NCI-H1105 treated with DMSO at 0.1 percent for 48 hours (cell line): ENCODE results near the gene ITGA4.
A peak's percentile ranks its signal among the peaks of the same experiment; 100 is the strongest.

Source experiments
- DNase-seq: peaks from one replicate; lab custom pipeline; 2025; lab: John Stamatoyannopoulos, UW

The ITGA4 gene

DNA sequence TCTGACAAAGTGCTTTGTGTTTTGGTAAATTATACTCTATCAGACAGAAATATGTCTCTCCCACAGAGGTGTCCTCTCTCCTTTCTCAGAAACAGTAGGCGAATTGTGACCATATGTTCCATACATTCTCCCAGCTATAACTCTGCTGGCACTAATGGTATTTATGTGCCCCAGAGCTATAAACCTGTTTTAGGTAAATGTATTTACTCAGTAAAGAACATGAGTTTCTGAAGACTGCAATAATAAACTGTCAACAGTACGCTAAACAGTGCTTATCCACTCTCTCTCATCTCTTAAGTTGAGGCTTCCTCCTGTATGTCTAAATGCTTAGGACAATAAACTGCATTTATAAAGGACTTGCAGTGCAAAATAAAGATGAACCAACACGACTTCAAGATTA is 58.5 kb downstream of the ITGA4 start:
- DNase-seq: no peak

DNA sequence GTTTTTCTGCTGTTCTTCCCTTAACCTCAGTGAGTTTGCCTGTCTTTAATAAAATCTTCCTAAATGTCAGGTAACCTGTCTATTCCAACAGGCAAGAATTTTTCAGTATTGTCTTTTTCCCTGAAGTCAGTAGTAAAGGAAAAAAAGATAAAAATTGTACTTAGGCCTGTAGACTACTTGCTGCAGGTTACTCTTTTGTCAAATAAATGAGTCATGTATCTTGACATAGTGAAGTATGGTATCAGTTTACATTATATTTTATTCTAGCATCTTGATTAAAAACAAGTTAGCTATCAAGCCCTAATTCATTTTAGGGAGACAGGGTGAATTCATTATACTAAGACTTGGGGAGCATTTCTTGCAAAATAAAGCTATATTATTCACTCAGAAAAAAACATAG is 59.8 kb downstream of the ITGA4 start:
- no peak for DNase-seq

DNA sequence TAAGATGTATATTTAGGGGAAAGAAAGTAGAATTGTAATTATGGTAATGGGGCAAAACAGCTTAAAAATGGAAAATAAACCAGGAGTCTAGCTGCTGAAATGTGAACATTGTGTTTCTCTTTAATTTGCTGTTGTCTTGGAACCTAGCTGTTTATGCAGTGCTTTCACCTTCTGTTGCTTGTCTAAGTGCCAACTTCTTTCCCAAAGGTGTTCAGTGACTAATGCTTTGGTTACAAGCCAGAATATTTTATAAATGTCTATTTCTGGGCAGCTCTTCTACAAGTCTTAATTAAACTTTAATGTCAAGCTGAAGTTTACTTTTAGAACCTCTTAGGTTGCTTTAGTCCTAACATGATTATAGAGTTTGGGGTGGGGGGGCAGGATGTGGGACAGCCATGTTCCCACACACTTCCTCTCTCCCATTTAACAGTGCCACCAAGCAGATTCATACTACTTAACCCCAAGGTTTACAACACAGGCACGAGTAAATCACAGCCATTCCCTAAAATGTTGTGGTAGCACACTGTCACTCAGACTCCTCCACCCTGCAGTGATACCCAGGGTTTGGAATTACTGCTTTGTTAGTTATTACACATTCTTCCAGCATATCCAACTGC is 60.6 kb downstream of the ITGA4 start:
- DNase-seq: peak; percentile 32

DNA sequence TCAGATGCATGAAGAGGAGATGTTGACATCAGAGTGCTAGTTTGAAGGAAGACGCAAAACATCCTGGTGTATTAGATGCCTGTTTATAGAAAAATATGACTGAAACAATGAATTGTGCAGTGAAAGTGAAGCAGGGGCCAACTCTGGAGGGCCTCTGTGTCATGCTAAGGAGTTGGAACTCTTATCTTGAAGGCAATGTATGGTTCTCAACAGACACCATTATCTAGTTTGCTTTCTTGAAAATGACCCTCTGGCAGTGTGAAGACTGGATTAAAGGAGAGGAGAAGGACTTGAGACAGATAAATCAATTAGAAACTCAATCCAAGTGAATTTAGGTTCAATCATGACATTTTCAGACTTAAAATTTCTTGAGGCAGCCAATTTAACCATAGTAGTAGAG is 63.1 kb downstream of the ITGA4 start:
- no peak for DNase-seq

DNA sequence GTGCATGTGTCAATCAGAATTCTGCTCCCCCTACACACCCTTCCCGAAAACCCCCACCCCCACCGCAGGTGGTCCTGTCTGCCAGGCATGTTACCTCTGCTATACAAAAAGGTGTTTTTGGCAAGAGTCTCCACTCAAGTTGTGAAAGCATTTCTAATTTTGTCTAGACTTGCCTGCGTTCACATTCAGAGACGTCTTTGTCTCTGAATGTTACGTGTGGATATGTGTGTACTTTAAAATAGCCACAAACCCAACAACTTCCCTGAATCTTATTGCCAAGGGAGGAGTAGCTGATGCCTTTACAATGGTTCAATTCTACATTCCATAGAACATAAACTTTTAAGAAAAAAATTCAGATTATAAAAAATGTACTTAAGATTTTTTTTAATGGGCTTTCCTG is 66.6 kb downstream of the ITGA4 start:
- DNase-seq: peak; percentile 80

DNA sequence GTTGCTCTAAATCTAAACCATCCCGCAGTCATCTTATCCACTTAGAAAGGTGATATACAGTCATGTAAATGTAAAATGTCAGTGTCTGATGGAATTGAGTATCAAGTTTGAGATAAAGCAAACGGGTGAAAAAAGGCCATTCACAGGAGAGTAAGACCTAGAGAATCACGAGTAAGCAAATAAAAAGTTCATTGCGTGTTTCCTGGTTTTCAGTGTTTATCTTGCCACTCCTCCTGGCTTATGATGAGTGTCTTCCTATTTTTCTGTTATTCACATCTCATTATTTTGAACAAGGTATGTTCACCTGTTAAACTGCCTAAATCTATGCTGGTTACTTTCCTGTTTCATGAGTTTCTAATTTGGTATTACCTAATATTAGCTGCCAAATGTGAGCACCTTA is 68.8 kb downstream of the ITGA4 start:
- DNase-seq: no peak

DNA sequence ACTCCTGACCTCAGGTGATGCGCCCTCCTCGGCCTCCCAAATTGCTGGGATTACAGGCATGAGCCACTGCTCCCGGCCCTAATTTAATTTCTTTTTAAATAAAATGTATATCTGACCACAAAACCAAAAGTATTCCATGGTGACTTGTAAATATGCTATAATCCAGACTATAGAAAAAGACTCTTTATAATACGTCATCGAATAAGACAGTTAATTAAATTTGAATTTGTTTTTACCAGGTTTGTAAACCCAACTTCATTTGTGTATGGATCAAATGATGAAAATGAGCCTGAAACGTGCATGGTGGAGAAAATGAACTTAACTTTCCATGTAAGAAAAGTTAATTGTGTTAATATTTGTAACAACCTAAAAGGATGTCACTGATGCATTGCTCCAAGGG is 69.9 kb downstream of the ITGA4 start:
- DNase-seq: no peak

DNA sequence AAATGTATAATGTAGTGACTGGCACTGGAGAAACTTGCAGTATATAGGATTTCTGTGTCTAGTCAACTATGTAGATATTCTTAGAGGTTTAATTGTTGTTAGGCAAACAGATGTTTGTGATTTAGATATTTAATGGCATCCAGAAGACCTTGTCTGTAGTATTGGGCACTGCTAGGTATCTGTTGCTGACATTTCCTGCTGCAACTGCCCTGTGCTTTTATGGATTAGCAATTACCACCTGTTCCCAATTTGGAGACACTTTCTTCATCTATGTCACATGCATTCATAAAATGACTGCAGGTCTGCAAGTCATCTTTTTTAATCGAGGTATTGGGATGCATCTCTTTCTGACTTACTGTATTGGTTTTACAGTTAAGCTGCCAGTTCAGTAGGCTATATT is 71.3 kb downstream of the ITGA4 start:
- no peak for DNase-seq

DNA sequence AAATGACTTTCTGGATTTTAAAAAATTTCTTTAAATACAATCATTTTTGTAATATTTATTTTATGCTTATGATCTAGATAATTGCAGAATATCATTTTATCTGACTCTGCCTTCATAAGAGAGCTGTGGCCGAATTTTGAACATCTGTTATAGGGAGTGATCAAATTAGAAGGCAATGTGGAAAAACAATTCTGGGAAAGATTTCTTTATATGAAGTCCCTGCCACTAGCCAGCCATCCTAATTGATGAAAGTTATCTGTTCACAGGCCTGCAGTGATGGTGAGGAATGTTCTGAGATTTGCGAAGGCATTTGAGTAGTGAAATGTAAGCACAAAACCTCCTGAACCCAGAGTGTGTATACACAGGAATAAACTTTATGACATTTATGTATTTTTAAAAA is 79.5 kb downstream of the ITGA4 start:
- DNase-seq: no peak

DNA sequence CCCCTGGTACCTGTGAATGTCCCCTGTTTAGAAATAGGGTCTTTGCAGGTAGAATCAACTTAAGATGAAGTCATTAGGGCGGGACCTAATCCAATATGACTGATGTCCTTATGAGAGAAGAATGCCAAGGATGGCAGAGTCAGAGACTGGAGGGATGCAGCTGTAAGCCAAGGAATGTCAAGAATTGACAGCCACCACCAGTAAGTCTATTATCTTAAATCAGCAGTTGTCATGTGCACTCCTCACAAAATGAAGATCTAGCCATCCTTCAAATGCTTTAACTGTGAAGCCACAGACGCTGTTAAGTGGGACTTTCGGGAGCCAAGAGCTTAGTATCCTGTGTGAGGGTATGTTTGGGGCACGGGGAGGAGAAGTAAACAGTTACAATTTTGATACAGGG is 83.2 kb downstream of the ITGA4 start:
- DNase-seq: no peak

DNA sequence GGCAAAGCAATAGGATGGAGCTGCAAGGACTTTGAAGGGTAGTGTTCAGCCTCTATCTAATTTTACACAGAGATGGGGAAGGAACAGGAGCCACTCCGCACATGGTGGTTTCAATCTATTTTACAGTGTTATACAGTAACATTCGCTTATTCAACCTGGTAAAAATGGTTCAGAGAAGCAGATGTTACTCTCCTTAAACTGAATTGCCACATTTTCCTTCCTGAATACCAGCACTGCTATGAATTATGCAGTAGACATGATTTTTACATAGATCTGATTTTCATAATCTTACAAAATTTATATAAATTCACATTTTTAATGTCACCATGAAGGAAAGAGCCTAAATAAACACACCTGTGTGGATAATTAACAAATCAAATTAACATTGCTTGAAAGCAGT is 85.0 kb downstream of the ITGA4 start:
- DNase-seq: no peak

DNA sequence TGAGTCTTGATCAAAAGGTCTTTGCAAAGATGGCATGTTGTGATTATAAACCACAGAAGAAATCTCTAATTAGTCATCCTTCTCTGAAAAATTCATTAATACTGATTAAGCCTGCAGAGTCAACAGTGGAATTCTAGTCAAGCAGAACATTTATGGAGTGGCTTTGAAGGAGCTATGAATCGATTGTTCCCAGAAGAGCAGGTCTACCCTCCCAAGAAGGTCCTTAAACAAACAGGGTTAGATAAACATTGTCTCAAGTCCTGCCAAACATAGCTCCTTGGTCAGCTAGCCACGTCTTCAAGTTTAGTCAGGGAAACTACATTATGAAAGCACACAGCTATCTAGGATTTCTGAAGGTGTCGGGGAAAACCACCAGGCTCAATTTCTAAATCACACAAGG is 88.9 kb downstream of the ITGA4 start:
- no peak for DNase-seq

DNA sequence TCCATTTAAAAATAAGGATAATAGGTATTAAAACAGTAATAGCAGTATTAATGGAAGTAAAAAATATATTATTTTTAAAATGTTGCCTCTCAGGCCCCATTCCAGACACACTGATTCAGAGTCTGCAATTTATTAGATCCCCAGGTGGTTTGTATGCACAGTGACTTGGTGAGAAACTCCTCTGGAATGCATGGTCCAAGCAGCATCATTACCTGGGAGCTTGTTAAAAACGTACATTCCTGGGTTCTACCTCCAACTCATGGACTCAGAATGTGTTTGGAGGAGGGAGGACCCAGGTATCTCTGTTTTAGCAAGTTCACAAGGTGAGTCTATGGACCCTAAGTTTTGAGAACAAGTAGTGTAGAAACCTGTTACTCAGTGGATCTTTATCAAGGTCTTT is 95.6 kb downstream of the ITGA4 start:
- DNase-seq: no peak

DNA sequence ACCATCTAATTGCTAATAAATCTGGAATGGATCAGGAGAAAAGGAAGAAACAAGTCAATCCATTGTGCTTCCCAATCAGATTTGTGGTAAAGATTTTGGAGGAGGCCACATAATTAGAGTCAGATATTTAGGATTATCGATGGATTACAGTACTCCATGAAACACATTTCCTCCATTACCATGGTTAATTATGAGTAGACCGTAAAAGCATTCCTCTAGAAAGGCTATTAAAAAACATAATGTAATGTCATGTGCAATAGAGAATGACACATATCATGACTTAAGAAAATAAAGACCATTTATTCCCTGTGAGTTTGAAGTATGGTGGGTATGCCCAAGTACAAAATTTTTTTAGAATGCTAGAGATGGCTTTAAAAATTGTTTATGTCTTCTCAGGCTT is 96.1 kb downstream of the ITGA4 start:
- DNase-seq: no peak

DNA sequence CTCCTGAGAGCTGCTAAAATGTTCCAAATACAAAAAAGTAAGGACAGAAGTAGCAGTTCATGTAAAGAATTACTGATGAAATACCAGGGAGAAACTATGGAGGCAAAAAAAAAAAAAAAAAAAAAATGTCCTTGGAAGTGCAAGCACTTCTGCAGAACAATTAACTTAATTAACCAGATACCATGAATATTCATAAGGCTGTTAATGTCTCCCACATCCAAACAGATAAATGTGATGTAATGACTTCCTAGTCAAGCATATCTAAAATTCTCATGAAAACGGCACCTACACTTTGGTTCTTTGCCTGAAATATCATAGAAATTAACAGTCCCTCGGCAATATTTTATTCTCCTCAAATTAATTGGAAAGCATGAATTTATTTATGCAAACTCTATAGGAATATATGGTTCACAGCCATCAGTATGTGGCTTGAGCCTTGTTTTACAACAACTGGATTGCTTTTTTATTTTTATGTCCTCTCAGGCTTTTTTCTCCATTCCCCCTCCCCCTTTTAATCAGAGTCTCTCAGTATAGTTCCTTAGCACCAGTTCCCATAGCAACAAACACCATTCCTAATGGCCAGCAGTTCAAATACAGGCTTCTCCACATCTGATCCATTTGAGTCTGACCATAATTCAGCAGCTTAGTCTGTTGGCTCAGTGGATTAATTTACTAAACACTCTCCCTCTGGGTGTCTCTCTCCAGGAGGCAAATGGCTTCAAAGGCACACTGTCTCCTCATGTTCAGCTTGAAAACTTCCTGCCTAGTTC is 97.1 kb downstream of the ITGA4 start:
- DNase-seq: no peak

DNA sequence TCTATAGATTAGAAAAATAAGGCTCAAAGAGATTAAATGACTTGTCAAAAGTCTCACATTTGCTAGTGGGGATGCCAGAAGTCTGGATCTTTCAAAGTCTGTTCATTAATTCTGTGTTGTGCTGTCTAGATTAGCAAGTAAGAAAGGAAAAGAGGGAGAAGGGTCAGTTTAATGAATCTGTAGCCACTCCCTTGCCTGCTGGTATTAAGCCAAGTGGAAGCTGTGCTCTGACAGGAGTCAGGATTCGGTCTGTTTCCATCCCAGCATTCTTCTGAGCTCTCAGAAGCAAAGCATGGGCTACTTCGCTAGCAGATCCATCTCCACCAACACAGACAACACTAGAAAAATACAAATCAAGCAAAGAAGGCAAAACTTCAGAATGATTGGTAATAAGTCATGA is 101.2 kb downstream of the ITGA4 start:
- DNase-seq: no peak

DNA sequence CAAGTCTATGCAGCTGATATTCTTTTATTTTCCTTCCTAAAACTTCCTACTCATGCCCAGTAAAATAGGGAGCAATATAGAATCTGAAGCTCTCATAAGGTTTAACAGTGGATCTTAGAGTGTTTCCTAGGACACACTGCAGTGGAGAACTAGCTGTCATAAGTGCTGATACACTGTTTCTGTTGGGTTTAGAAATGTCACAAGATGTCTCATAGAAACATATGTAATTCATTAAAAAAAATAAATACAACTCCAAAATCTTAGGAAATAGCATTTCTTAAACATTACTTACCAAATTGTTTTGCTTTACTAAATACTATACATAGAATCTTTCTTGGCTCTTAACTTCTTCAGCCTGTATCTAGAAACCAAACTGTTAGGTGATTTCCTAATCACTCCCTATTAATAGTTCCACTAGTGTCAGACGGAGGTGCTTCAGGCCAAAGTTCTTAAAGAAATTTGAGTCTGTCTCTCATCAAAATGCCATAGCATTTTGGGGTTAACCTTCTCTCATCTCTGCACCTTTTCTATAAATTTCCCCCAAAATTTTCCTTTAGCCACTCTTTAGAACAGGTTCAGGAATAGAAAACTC is 106.0 kb downstream of the ITGA4 start:
- DNase-seq: no peak

DNA sequence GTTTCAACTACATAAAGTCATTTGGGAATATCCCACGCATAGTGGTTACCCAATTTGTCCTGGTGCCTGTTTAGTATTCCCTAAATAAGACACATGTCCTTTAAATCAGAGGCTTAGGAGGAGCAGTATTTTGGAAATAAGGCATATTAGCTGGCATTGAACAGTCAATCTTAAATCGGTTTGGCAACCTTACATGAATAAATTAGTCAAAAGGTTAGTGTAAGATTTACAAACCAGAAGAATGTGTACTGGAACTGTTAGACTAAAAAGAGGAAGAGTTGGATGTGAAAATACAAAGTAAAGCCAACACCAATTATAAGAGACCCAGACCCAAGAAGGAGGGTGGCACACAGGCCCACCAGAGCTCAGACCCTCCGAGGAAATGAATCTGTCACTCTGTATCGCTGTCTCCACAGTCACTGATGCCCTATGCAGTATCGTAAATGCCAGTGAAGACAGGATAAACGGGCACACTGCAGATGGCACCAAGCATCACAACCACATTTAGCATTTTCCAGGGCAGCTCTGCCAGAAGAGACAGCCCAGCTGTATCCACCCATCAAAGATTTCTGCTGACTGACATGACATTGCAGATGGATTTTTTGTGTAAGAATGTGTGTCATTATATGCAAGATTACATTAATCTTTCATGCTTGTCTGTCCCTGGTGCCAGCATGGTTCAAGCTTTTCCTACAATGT is 109.3 kb downstream of the ITGA4 start:
- DNase-seq: no peak

DNA sequence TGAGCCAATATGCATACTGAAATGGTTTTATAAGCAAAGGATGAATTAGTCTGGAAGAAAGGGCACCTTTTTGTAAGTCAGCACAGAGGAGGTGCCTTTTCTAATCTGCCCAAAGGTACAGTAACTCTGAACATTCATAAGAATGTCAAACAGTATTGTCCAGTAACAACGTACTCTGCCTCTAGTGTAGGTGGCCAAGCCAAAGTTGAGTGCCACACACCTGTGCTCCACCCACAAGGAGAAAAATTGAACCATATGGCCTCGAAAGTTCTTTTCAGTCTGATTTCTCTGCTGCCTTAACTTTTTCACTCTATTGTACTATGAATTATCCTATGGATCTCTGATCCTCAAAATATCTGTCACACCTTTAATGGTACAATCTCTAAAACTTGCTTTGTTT is 112.9 kb downstream of the ITGA4 start:
- DNase-seq: no peak

DNA sequence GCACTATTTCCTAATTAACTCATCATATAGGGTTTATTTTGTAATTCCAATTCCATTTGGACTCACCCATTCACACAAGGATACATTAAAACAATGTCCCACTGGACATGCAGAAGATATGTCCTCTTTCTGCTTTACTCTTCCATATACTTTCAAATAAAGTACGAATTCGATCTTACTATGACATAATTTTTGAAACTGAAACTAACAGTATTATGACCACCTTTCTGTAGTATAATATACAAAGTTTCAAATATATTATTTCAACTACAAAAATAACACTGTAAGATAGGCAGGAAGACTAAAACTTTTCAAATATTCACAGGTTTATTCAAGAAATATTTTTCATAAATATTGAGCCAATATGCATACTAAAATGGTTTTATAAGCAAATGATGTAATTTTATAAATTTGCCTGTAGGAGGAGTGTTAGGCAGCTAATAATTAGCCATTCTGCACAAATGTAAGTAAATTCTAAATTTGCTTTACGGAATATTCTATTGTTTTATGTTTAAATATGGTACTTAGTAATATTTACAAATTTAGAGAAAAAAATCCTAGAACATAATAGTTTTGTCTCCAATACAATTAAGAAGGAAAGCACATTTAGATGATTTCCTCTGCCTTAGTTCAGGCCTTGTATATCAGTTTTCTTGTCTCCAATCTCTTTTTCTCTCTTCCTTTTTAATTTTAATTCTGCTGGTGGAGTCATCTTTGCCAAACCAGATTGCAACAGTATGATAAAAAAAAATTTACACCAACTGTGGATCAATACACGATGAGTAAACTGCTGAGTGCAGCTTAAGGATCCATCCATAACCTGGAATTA is 113.9 kb downstream of the ITGA4 start:
- DNase-seq: peak; percentile 21

DNA sequence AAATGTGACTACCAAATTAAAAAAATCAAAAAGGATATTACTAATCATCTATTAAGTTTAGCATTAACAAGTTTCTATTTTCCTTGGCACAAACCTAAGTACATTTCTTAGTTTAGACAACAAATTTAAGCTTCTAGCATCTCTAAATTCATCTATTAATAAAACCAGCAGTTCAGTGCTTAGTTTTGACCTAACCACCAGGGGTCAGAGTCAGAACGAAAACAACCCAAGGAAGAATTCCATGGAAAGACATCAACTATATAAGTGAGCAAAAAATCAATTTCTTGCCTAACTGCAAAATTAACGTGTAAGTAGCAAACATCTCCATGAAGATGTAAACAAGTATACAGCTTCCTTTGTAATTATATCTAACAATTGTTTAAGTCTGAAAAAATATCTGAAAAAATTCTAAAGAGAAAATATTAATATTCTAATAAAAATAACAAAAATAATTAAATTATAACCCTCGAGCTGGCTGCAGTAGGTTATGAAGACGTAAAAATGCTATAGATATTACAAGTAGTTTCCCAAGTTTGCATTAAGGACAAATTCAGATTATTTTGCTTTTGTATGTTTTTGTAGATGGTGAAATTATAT is 116.1 kb downstream of the ITGA4 start:
- DNase-seq: peak; percentile 70

DNA sequence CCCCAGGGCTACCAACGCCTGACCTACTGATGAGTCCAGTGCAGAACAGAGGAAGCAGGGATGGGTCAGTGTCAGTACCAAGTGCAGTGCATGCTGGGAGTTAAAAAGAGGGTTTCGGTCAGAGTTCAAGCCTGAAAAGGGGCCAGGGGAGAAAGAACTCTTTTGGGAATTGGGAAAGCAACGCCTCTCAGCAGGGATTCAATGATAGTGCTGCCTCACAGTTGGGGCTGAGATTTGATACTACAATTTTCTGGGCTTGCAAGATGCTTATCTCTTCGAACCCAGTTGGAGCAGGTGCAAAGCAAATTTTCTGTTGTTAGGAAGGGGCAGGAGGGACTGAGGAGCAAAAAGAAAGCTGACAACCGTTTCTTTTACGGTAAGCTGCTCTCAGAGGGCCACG is 117.1 kb downstream of the ITGA4 start:
- DNase-seq: peak; percentile 76
